Pancreas (tissue), 10 donors: ENCODE data around the gene TFB1M. TPM values are rescaled to one million over a fixed set of nuclear protein-coding genes. Genes with fewer than 3 reads are reported as not detected.

ENCODE experiments used
- ATAC-seq, 4 donors: fragments of 200-7000 bp; cut with Tn5 transposase; one replicate each; pipeline versions ENCODE4 v1.8.0 to v1.9.1; 2020; ENCODE audit warnings: mild to moderate bottlenecking in 4 of 4, moderate library complexity in 4 of 4
- DNase-seq, 6 donors: peaks; one replicate each; pipeline ENCODE4 v3.0.0-alpha.2; 2020
- FAIRE-seq: peaks from 2 replicates; lab custom pipeline; 2012; peaks lifted over from hg19 to GRCh38; lab: Jason Lieb, UNC
- H3K27ac ChIP-seq, 4 donors: fragments of 200-600 bp; sonication (generic); 1 replicate in 3 of 4; 2 replicates in 1 of 4; pipeline versions ENCODE4 v1.5.0 to v1.8.0; 2020
- H3K27me3 ChIP-seq, 4 donors: fragments of 200-600 bp; one replicate each; pipeline ENCODE4 v1.8.0; 2021
- H3K36me3 ChIP-seq, 3 donors: fragments of 200-600 bp; sonication (generic) in 1 of 3; one replicate each; pipeline versions ENCODE4 v1.5.0 to v1.8.0; 2020 to 2021
- H3K4me1 ChIP-seq, 3 donors: fragments of 200-600 bp; one replicate each; pipeline ENCODE4 v1.8.0; 2021
- H3K4me3 ChIP-seq, 4 donors: fragments of 200-600 bp; sonication (generic) in 2 of 4; one replicate each; pipeline versions ENCODE4 v1.5.0 to v1.8.0; 2020 to 2021
- H3K9me3 ChIP-seq, 4 donors: fragments of 200-600 bp; one replicate each; pipeline ENCODE4 v1.8.0; 2021
- WGBS, 2 donors: extraction: QIAGEN DNeasy Blood & Tissue Kit; methylation state at CpG; one replicate each; pipeline ENCODE4 v1.1.7; 2013; 5-methylcytosine and 5-hydroxymethylcytosine counted together
- intact Hi-C, 3 donors: fragments of 100-400 bp; cut with DNase I; formaldehyde crosslinking; loops; one replicate each; pipeline versions ENCODE4 v1.11.1 to v1.14.2; 2022
- polyA plus RNA-seq, 2 donors: library from polyadenylated mRNA; stranded (reverse); fragments of 200-250 nt; gene quantifications; one replicate each; pipeline ENCODE4 v1.2.3, GENCODE V29; 2013
- total RNA-seq, 6 donors: library from RNA; stranded (reverse); fragmentation: NEBNext Ultra II Directional in 4 of 6; extraction: Animal tissue kit (Norgen Biotek cat#: 25700) in 4 of 6; gene quantifications; one replicate each; pipeline versions ENCODE4 v1.2.1 to v1.2.4, GENCODE V29; 2021 to 2023
- TF ChIP-seq, protein P1 (sequence below), 4 donors: fragments of 200-600 bp; sonication (generic) in 3 of 4; IDR thresholded peaks; one replicate each; pipeline versions ENCODE4 v1.5.0 to v1.8.0; 2021; ENCODE audit warnings: antibody characterized with exemption in 4 of 4
- donor health status: healthy with polysubstance abuse.
- donor health status: DM: no; HTN: no; CAD: no; lungs with moderate emphysema.
- donor health status: DM: no; HTN: no; CAD: no.
- donor health status: control.
- donor health status: control.
- donor health status: Bipolar disorder and iron deficiency.
- donor health status: DM: yes; HTN: yes; CAD: no.
- donor health status: DM: no; HTN: no; CAD: no.
- donor health status: DM: no; HTN: no; CAD: no.
- donor health status: DM: yes; HTN: yes; CAD: no.

The TFB1M gene
- total and polyA plus RNA-seq, 8 donors = 7.6 to 16.3 (median 9.2) TPM

DNA sequence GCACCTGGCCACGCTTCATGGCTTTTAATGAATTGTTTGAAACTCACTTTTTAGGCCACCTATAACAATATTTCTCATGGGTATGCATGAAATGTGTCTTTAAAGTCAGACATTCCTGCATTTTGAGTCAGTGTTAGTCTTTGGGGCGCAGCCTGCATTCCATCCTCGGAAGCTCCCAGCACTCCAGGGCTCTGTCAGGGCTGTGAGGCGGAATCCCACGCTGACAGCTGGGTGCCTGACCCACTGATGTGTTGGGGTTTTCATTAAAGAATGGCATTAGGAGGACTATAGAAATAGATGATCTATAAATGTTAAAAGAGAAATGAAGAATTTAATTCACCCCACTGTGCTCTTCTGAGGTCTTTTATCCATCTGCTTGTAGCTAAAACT, 66.7 kb downstream of the TFB1M start:
- TF ChIP-seq, protein P1, sequence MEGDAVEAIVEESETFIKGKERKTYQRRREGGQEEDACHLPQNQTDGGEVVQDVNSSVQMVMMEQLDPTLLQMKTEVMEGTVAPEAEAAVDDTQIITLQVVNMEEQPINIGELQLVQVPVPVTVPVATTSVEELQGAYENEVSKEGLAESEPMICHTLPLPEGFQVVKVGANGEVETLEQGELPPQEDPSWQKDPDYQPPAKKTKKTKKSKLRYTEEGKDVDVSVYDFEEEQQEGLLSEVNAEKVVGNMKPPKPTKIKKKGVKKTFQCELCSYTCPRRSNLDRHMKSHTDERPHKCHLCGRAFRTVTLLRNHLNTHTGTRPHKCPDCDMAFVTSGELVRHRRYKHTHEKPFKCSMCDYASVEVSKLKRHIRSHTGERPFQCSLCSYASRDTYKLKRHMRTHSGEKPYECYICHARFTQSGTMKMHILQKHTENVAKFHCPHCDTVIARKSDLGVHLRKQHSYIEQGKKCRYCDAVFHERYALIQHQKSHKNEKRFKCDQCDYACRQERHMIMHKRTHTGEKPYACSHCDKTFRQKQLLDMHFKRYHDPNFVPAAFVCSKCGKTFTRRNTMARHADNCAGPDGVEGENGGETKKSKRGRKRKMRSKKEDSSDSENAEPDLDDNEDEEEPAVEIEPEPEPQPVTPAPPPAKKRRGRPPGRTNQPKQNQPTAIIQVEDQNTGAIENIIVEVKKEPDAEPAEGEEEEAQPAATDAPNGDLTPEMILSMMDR (IDR thresholded peaks at IDR 0.05) = no peak
- Histone ChIP-seq H3K27me3 (no peaks in the 10 kb centered on the region), H3K36me3 (no peaks in the 10 kb centered on the region), H3K9me3 (no peaks in the 10 kb centered on the region), H3K4me3 (no peak overlapping the region), H3K4me1 (no peaks in the 10 kb centered on the region), H3K27ac (no peak overlapping the region)
- intact Hi-C loops = no loop called here
- FAIRE-seq (no peak), DNase-seq (no peak), ATAC-seq (no peak)
- 89 to 95% methylated on average over 5 of the region's 5 CpGs for WGBS, 2 donors

DNA sequence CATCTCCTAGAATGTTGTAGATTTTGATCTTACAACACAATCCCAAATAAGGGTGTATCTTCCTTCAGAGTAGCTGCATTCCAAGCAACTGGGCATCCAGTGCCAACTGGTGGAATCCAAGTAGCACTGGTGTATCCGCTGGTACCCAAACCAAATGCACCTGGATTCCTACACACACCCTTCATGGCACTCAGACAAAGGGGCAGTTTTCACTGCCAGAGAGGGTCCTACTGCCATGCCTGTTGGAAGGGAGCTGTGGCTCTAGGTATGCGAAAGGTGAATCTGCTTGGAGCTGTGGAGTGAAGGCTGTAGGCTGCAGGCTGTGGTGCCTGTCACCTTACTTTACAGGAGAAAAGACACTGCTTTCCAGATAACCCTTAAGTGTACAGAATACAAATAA, 67.5 kb downstream of the TFB1M start:
- H3K4me3 ChIP-seq = no peak overlapping the region
- H3K27me3 ChIP-seq = no peaks in the 10 kb centered on the region
- H3K4me1 ChIP-seq = no peaks in the 10 kb centered on the region
- no peak overlapping the region for H3K27ac ChIP-seq
- TF ChIP-seq, protein P1 (IDR thresholded peaks at IDR 0.05) = no peak
- H3K36me3 ChIP-seq = no peaks in the 10 kb centered on the region
- DNase-seq (no peak), FAIRE-seq (no peak), ATAC-seq (no peak)
- intact Hi-C loops = no loop called here
- no peaks in the 10 kb centered on the region for H3K9me3 ChIP-seq
- 89 to 94% methylated on average over 2 of the region's 2 CpGs for WGBS, 2 donors

DNA sequence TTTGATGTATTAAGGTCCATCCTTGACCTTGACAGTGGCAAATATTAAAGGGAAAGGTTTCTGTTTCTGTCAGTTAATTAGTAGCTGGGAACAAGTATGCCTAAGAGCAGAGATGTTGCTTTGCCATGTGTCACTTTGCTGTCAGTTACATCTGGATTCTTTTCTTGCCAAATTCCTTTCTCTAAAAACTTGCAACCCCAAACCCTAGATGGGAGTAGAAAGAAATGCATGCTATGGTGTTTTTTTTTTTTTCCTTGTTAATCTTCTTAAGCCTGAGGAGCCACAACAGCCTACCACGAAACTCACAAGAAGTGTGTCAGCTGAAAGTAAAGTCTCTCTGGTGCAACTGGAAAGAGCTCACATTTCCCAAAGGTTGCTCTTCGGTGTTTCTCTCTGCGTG, 68.5 kb downstream of the TFB1M start:
- TF ChIP-seq, protein P1 (IDR thresholded peaks at IDR 0.05) = no peak
- H3K4me1 ChIP-seq = no peaks in the 10 kb centered on the region
- no peak overlapping the region for H3K27ac ChIP-seq
- WGBS, 2 donors = 88 to 92% methylated on average over 3 of the region's 3 CpGs
- H3K36me3 ChIP-seq = no peaks in the 10 kb centered on the region
- no peak for FAIRE-seq
- no peak overlapping the region for H3K4me3 ChIP-seq
- no peak for DNase-seq
- H3K9me3 ChIP-seq = no peaks in the 10 kb centered on the region
- ATAC-seq = no peak
- no peaks in the 10 kb centered on the region for H3K27me3 ChIP-seq
- intact Hi-C loops = no loop called here

DNA sequence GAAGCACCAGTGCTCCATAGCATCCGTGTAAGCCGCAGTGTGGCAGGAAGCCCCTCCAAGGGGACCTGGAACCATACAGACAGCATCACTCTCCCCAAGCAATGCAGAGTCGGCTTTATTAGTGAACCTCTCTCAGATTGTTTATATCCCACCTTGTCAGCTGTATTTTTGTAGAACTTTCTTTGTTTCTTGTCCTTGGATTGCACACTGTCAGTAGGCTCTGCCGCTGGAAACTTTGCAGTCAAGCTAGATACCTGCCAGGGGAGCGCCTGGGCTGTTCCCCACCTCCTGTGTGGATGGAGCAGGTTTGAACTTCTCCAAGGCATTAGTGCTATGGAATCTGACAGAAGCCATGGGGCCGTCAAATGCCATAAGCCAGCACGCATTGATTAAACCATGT, 69.1 kb downstream of the TFB1M start:
- TF ChIP-seq, protein P1 (IDR thresholded peaks at IDR 0.05) = no peak
- Histone ChIP-seq H3K4me3 (no peak overlapping the region), H3K4me1 (no peaks in the 10 kb centered on the region), H3K36me3 (no peaks in the 10 kb centered on the region), H3K27ac (no peak overlapping the region), H3K27me3 (no peaks in the 10 kb centered on the region), H3K9me3 (no peaks in the 10 kb centered on the region)
- FAIRE-seq = no peak
- WGBS, 2 donors = 83 to 87% methylated on average over 7 of the region's 7 CpGs
- intact Hi-C loops = no loop called here
- no peak for ATAC-seq
- DNase-seq = no peak

DNA sequence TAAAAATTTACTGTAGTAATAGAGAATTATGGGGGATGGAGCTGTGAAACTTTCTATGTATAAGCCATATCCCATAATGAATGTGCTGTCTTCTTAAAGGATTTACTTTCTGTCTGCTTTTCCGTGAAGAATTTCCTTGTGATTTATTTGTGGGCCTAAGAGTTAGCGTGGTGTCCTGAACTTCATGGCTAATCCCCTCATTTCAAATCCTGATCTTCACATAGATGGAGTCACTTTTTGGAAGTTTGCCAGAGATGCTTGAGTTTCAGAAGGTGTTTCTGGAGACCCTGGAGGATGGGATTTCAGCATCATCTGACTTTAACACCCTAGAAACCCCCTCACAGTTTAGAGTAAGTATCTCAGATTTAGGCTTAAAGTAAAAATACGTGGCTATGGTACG, 69.8 kb downstream of the TFB1M start:
- TF ChIP-seq, protein P1 (IDR thresholded peaks at IDR 0.05) = no peak
- Histone ChIP-seq H3K4me3 (no peak overlapping the region), H3K27me3 (no peaks in the 10 kb centered on the region), H3K9me3 (no peaks in the 10 kb centered on the region), H3K36me3 (no peaks in the 10 kb centered on the region), H3K4me1 (no peaks in the 10 kb centered on the region), H3K27ac (no peak overlapping the region)
- WGBS, 2 donors = 82 to 85% methylated on average over 4 of the region's 4 CpGs
- ATAC-seq (no peak), FAIRE-seq (no peak), DNase-seq (no peak)
- intact Hi-C loops = no loop called here
